RWPE2 (cell line): ENCODE data around the gene ARID4B.

Source experiments
- ATAC-seq: fragments of 200-7000 bp; cut with Tn5 transposase; 3 replicates; pipeline ENCODE4 v1.9.1; 2021; ENCODE audit warnings: low read depth
- DNase-seq: peaks from one replicate; pipeline ENCODE4 v3.0.0-alpha.2; 2020; ENCODE audit warnings: low spot score
- H3K27ac ChIP-seq: fragments of 450-650 bp; 2 replicates; pipeline ENCODE4 v1.5.1; 2017; ENCODE audit warnings: mild to moderate bottlenecking; ENCODE audit not compliant: poor library complexity, severe bottlenecking
- H3K27me3 ChIP-seq: fragments of 250-450 bp; sonication (Bioruptor Pico); 2 replicates; pipeline ENCODE4 v1.5.1; 2021; ENCODE audit warnings: mild to moderate bottlenecking, moderate library complexity; ENCODE audit not compliant: insufficient read depth, poor library complexity, severe bottlenecking
- H3K36me3 ChIP-seq: fragments of 250-450 bp; sonication (Bioruptor Pico); 2 replicates; pipeline ENCODE4 v1.5.1; 2020; ENCODE audit warnings: low read depth, mild to moderate bottlenecking, moderate library complexity
- H3K4me1 ChIP-seq: fragments of 250-450 bp; sonication (Bioruptor Pico); 2 replicates; pipeline ENCODE4 v1.5.1; 2021; ENCODE audit warnings: mild to moderate bottlenecking, moderate library complexity; ENCODE audit not compliant: insufficient read depth, poor library complexity, severe bottlenecking
- H3K4me3 ChIP-seq: fragments of 250-450 bp; sonication (Bioruptor Pico); 2 replicates; pipeline ENCODE4 v1.5.1; 2021; ENCODE audit warnings: mild to moderate bottlenecking, moderate library complexity; ENCODE audit not compliant: severe bottlenecking
- H3K9me3 ChIP-seq: fragments of 250-450 bp; sonication (Bioruptor Pico); 2 replicates; pipeline ENCODE4 v1.5.1; 2021; ENCODE audit warnings: mild to moderate bottlenecking, moderate library complexity; ENCODE audit not compliant: severe bottlenecking
- CTCF ChIP-seq: fragments of 450-650 bp; IDR thresholded peaks from one replicate; pipeline ENCODE4 v1.5.1; 2017; ENCODE audit warnings: mild to moderate bottlenecking, moderate library complexity; ENCODE audit not compliant: poor library complexity, severe bottlenecking

ARID4B gene

DNA sequence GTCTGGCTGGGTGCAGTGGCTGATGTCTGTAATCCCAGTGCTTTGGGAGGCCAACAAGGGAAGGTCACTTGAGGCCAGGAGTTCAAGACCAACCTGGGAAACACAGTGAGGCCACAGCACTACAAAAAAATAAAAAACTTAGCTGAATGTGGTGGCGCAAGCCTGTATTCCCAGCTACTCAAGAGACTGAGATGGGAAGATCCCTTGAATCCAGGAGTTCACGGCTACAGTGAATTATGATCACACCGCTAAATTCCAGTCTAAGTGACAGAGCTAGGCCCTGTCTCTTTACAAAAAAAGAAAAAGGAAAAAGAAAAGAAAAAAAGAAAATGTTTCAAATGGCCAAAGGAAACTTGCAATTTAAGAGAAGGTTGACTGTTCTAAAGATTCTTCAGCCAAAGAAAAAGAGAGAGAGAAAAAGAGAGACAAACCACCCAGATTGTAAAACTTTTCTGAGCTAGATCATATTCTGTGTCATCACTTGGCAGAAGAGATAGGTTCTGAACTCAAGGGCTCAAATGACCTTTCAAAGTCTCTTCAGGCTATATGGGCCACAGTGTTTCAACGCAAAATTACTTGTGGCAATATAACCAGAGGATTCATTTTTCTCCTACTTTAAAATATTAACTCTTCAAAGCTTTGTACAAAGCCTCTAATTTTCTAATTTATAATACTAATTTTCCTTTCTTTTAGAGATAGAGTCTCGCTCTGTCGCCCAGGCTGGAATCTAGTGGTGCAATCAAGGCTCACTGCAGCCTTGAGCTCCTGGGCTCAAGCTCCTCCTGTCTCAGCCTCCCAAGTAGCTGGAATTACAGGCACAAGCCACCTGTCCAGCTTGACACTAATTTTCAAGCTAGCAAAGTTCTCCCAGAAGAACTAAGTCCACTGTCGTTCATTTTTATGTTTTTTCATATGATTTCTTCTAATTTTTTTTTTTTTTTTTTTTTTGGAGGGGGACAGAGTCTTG, 20.5 kb downstream of the ARID4B start:
- Histone ChIP-seq H3K27ac (no peak overlapping the region), H3K4me1 (no peaks in the 10 kb centered on the region), H3K9me3 (no peaks in the 10 kb centered on the region), H3K27me3 (no peaks in the 10 kb centered on the region), H3K4me3 (no peak overlapping the region), H3K36me3 (no peaks in the 10 kb centered on the region)
- DNase-seq (no peak), ATAC-seq (no peak)
- no peak for TF ChIP-seq CTCF

- TF ChIP-seq CTCF = no peak
- ATAC-seq (no peak), DNase-seq (no peak)
- no peak overlapping the region for H3K27ac ChIP-seq
- H3K27me3 ChIP-seq = no peaks in the 10 kb centered on the region
- no peaks in the 10 kb centered on the region for H3K36me3 ChIP-seq
- H3K4me3 ChIP-seq = no peak overlapping the region
- H3K9me3 ChIP-seq = no peaks in the 10 kb centered on the region
- no peaks in the 10 kb centered on the region for H3K4me1 ChIP-seq
These were observed 23.2 kb downstream of the ARID4B start for GRCh38 chr1:235304549-235305451.

GRCh38 chr1:235302143-235302542, 25.8 kb downstream of the ARID4B start:
- Histone ChIP-seq H3K9me3 (peaks cover under 1% of the 10 kb centered on the region), H3K36me3 (0 out of 2 replicates have a peak, but pooled peaks cover 4% of the 10 kb centered on the region), H3K27me3 (no peaks in the 10 kb centered on the region), H3K4me3 (no peak overlapping the region), H3K4me1 (no peaks in the 10 kb centered on the region), H3K27ac (no peak overlapping the region)
- TF ChIP-seq CTCF = no peak
- DNase-seq = no peak
- ATAC-seq = no peak

DNA sequence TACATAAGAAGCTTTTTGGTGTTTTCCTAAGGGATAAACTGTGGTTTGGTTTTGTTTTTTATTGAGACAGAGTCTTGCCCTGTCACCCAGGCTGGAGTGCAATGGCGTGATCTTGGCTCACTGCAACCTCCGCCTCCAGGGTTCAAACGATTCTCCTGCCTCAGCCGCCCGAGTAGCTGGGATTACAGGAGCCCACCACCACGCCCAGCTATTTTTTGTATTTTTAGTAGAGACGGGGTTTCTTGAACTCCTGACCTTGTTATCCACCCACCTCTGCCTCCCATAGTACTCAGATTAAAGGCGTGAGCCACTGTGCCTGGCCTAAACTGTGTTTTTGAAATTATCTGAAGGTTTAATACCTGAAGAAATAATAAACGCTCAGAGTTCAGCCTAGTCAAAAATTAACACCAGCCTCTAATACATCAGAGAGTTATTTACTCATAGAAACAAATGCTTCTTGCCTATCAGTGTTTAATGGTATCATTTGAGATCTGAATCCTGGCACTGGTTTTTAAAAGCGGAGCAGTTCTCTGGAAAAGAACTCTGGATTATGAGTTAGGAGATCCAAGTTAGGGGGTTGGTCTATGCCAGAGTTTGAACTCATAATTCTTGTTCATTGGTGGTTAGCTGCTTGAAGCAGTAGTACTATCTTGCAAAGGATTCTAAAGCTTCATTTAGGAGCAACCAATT, 28.7 kb downstream of the ARID4B start:
- H3K27me3 ChIP-seq = no peaks in the 10 kb centered on the region
- peaks cover 3% of the 10 kb centered on the region for H3K4me1 ChIP-seq
- H3K36me3 ChIP-seq = 0 out of 2 replicates have a peak, but pooled peaks cover 4% of the 10 kb centered on the region
- DNase-seq (no peak), ATAC-seq (no peak)
- H3K4me3 ChIP-seq = no peak overlapping the region
- H3K27ac ChIP-seq = no peak overlapping the region
- peaks cover 3% of the 10 kb centered on the region for H3K9me3 ChIP-seq
- no peak for TF ChIP-seq CTCF
